ENCODE data around the gene C17orf114.

C17orf114 gene

GRCh38 chr17:4751932-4752331 is 50.2 kb downstream of the C17orf114 start:
- no peak overlapping the region for H3K4me3 Mint-ChIP-seq

More at GRCh38 chr17:4751932-4752331, 50.2 kb downstream of the C17orf114 start:
- Mint-ChIP-seq H3K27ac (no peak overlapping the region), H3K9me3 (no peaks in the 10 kb centered on the region), H3K27me3 (ENCODE audit: low read depth) (peaks cover 44% of the 10 kb centered on the region), H3K4me1 (ENCODE audit: low read depth) (peaks cover 14% of the 10 kb centered on the region), H3K36me3 (ENCODE audit: low read depth) (peaks cover 2% of the 10 kb centered on the region)

Data from T-helper 1 cell treated with Interleukin-12 subunit alpha and Interleukin-12 subunit beta and Interleukin-4 antibody, amounts not matched to agents 30 μg/mL and 1 μg/mL, for 36 hours (primary cell).